ENCODE measurements around the gene KRTAP19-2. TPM values are rescaled to one million over a fixed set of nuclear protein-coding genes. Genes with fewer than 3 reads are reported as not detected.

The KRTAP19-2 gene
- total RNA-seq, 4 donors from 2014 or later, result not detected

- Histone ChIP-seq H3K9me3 (no peaks in the 10 kb centered on the region), H3K36me3 (no peaks in the 10 kb centered on the region), H3K4me1 (no peaks in the 10 kb centered on the region), H3K27ac (replicated peaks in 1 of 4) (no peak within 1 kb of the TSS), H3K27me3 (no peaks in the 10 kb centered on the region), H3K4me3 (no peak within 1 kb of the TSS)
- intact Hi-C loops (cut with DNase I), result no loop called here
- TF ChIP-seq POLR2A (IDR thresholded peaks at IDR 0.05; ENCODE audit: low read depth), result no peak
- no peak for TF ChIP-seq CTCF (IDR thresholded peaks at IDR 0.05)
- no peak for TF ChIP-seq EP300 (IDR thresholded peaks at IDR 0.05)
- no peak for TF ChIP-seq POLR2AphosphoS5 (IDR thresholded peaks at IDR 0.05)
- DNase-seq (ENCODE audit: extremely low spot score), result no peak
- WGBS, result 84% methylated on average over 4 of the region's 4 CpGs
Measured at GRCh38 chr21:30497065-30497464, 9.8 kb upstream of the KRTAP19-2 start, which contains the start of gene KRTAP19-4. KRTAP19-4 (minus strand) TSS chr21:30497165; CDS start chr21:30497110, 55 bp downstream.

- 70% methylated on average over 2 of the region's 2 CpGs for WGBS
- no peak for DNase-seq (ENCODE audit: extremely low spot score)
- Histone ChIP-seq H3K4me3 (no peak within 1 kb of the TSS), H3K36me3 (no peaks in the 10 kb centered on the region), H3K27ac (replicated peaks in 1 of 4) (no peak within 1 kb of the TSS), H3K27me3 (no peaks in the 10 kb centered on the region), H3K9me3 (no peaks in the 10 kb centered on the region), H3K4me1 (no peaks in the 10 kb centered on the region)
- intact Hi-C loops (cut with DNase I), result no loop called here
- TF ChIP-seq CTCF (IDR thresholded peaks at IDR 0.05) (no peak), POLR2A (IDR thresholded peaks at IDR 0.05; ENCODE audit: low read depth) (no peak), POLR2AphosphoS5 (IDR thresholded peaks at IDR 0.05) (no peak), EP300 (IDR thresholded peaks at IDR 0.05) (no peak)
Measured at GRCh38 chr21:30491963-30492428, 4.8 kb upstream of the KRTAP19-2 start, which contains the start of gene KRTAP19-3. KRTAP19-3 (minus strand) TSS chr21:30492013; CDS start chr21:30491957, 56 bp downstream.

GRCh38 chr21:30486180-30486579 is 1.1 kb downstream of the KRTAP19-2 start:
- TF ChIP-seq POLR2AphosphoS5 (IDR thresholded peaks at IDR 0.05), result no peak
- TF ChIP-seq CTCF (IDR thresholded peaks at IDR 0.05), result no peak
- TF ChIP-seq POLR2A (IDR thresholded peaks at IDR 0.05; ENCODE audit: low read depth), result no peak
- TF ChIP-seq EP300 (IDR thresholded peaks at IDR 0.05), result no peak
- 79% methylated on average over 2 of the region's 2 CpGs for WGBS
- no peak for DNase-seq (ENCODE audit: extremely low spot score)
- no peaks in the 10 kb centered on the region for H3K9me3 ChIP-seq
- H3K36me3 ChIP-seq, result no peaks in the 10 kb centered on the region
- H3K4me1 ChIP-seq, result no peaks in the 10 kb centered on the region
- no peak overlapping the region for H3K27ac ChIP-seq (replicated peaks in 1 of 4)
- intact Hi-C loops (cut with DNase I), result no loop called here
- no peaks in the 10 kb centered on the region for H3K27me3 ChIP-seq
- no peak overlapping the region for H3K4me3 ChIP-seq

GRCh38 chr21:30482130-30482529 is 5.1 kb downstream of the KRTAP19-2 start:
- no peak overlapping the region for H3K27ac ChIP-seq (replicated peaks in 1 of 4)

More at GRCh38 chr21:30482130-30482529, 5.1 kb downstream of the KRTAP19-2 start:
- 55% methylated on average over 2 of the region's 2 CpGs for WGBS
- Histone ChIP-seq H3K4me3 (no peak overlapping the region), H3K27me3 (no peaks in the 10 kb centered on the region), H3K9me3 (no peaks in the 10 kb centered on the region), H3K4me1 (peaks cover 0 to 3% (median 0%) of the 10 kb centered on the region in 4 donors), H3K36me3 (no peaks in the 10 kb centered on the region)
- no peak for DNase-seq (ENCODE audit: extremely low spot score)
- TF ChIP-seq POLR2AphosphoS5 (IDR thresholded peaks at IDR 0.05) (no peak), EP300 (IDR thresholded peaks at IDR 0.05) (no peak), POLR2A (IDR thresholded peaks at IDR 0.05; ENCODE audit: low read depth) (no peak), CTCF (IDR thresholded peaks at IDR 0.05) (no peak)
- intact Hi-C loops (cut with DNase I), result no loop called here
